Vagina (tissue), 2 donors: ENCODE results near the gene TRIM72. TPM values are rescaled to one million over a fixed set of nuclear protein-coding genes. Genes with fewer than 3 reads are reported as not detected.
A peak's percentile ranks its signal among the peaks of the same experiment; 100 is the strongest.

Experiments
- DNase-seq, 2 donors: peaks; one replicate each; pipeline ENCODE4 v3.0.0-alpha.2; 2017; ENCODE audit errors: extremely low spot score in 2 of 2
- H3K27ac ChIP-seq: fragments of 200-600 bp; sonication (generic); one replicate; pipeline ENCODE4 v1.5.1; 2019
- H3K27me3 ChIP-seq: fragments of 200-600 bp; sonication (generic); one replicate; pipeline ENCODE4 v1.5.1; 2019
- H3K36me3 ChIP-seq, 2 donors: fragments of 200-600 bp; sonication (generic); one replicate each; pipeline ENCODE4 v1.5.1; 2017 to 2019
- H3K4me1 ChIP-seq: fragments of 200-600 bp; sonication (generic); one replicate; pipeline ENCODE4 v1.5.1; 2019
- H3K4me3 ChIP-seq, 2 donors: fragments of 200-600 bp; sonication (generic); 1 replicate in 1 of 2; 2 replicates in 1 of 2; pipeline ENCODE4 v1.5.1; 2016 to 2019
- H3K9me3 ChIP-seq: fragments of 200-600 bp; sonication (generic); one replicate; pipeline ENCODE4 v1.5.1; 2019
- POLR2A ChIP-seq, 2 donors: fragments of 450-650 bp; IDR thresholded peaks; one replicate each; pipeline ENCODE4 v1.6.1; 2017; ENCODE audit warnings: antibody characterized with exemption in 2 of 2, mild to moderate bottlenecking in 2 of 2, moderate library complexity in 2 of 2
- POLR2AphosphoS5 ChIP-seq, 2 donors: sonication (generic); formaldehyde crosslinking; IDR thresholded peaks; one replicate each; pipeline ENCODE4 v1.9.0; 2017; ENCODE audit warnings: antibody characterized with exemption in 2 of 2, mild to moderate bottlenecking in 2 of 2, low read depth in 1 of 2; ENCODE audit not compliant: insufficient read depth in 1 of 2
- intact Hi-C: fragments of 100-400 bp; cut with DNase I; formaldehyde crosslinking; loops from one replicate; pipeline ENCODE4 v1.15.1; 2023
- total RNA-seq: library from RNA; depleted of rRNA; stranded (reverse); fragments of >200 nt; gene quantifications from one replicate; pipeline ENCODE4 v1.2.3, GENCODE V29; 2016
- TF ChIP-seq, protein P1 (sequence below), 3 experiments: fragments of 450-650 bp in 2 of 3; fragments of 200-600 bp in 1 of 3; sonication (generic) in 1 of 3; IDR thresholded peaks; one replicate each; pipeline ENCODE4 v1.5.1; 2017 to 2019; ENCODE audit warnings: antibody characterized with exemption in 3 of 3, mild to moderate bottlenecking in 2 of 3, moderate library complexity in 2 of 3

The TRIM72 gene
- total RNA-seq, 1 donor from 2014 or later = not detected

DNA sequence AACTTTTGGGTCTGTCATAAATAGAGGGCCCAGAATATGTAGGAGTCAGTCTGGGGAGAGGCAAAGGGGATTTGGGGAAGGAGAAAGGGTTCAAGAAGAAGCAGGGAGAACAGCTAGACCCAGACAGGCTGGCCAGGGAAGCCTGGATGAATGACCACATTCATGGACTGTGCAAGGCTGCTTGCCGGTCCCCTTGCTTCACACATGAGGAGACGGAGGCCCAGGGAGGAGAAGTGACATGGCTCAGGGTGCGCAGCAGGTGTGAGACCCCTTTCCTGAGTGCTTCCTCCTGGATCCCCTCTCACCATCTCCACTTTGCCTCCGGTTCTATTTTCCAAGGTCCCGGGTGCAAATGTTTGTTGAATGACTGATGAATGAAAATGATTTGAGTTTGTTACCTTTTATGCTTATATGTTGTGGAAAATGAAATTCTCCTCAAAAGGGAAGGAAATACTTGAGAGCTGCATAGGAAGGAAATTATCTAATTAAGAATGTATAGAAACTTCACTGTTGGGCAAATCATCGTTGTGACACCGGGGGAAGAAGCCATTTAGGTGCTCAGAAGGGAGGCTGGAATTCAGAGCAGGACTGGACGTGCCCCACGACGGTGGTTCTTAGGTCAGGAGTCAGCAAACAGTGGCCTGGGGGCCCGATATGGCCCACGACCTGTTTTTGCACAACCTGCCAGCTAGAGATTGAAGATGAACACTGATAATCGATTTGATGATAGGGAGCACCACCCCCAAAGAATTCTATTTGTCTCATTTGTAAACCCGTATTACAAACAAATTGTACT is 46.4 kb downstream of the TRIM72 start:
- Histone ChIP-seq H3K4me1 (peaks cover 6% of the 10 kb centered on the region), H3K27ac (no peak overlapping the region), H3K36me3 (no peaks in the 10 kb centered on the region), H3K9me3 (no peaks in the 10 kb centered on the region), H3K4me3 (no peak overlapping the region), H3K27me3 (no peaks in the 10 kb centered on the region)
- TF ChIP-seq POLR2AphosphoS5 (IDR thresholded peaks at IDR 0.05; ENCODE audit: insufficient read depth in 1 of 2, low read depth in 1 of 2) = no peak
- TF ChIP-seq, protein P1, sequence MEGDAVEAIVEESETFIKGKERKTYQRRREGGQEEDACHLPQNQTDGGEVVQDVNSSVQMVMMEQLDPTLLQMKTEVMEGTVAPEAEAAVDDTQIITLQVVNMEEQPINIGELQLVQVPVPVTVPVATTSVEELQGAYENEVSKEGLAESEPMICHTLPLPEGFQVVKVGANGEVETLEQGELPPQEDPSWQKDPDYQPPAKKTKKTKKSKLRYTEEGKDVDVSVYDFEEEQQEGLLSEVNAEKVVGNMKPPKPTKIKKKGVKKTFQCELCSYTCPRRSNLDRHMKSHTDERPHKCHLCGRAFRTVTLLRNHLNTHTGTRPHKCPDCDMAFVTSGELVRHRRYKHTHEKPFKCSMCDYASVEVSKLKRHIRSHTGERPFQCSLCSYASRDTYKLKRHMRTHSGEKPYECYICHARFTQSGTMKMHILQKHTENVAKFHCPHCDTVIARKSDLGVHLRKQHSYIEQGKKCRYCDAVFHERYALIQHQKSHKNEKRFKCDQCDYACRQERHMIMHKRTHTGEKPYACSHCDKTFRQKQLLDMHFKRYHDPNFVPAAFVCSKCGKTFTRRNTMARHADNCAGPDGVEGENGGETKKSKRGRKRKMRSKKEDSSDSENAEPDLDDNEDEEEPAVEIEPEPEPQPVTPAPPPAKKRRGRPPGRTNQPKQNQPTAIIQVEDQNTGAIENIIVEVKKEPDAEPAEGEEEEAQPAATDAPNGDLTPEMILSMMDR (IDR thresholded peaks at IDR 0.05) = no peak
- TF ChIP-seq POLR2A (IDR thresholded peaks at IDR 0.05) = no peak
- intact Hi-C loops = no loop called here
- no peak for DNase-seq

DNA sequence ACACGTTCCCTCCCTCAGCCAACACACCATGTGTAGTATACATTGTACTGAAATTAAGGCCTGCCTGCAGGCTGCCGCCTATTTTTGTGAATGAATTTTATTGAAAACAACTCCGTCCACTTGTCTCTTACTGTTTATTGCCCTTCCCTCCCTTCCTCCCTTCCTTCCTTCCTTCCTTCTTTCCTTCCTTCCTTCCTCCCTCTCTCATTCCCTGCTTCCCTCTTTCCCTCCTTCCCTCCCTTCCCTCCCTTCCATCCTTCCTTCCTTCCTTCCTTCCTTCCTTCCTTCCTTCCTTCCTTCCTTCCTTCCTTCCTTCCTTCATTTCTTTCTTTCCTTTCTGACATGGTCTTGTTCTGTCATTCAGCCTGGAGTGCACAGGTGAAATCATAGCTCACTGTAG is 48.2 kb downstream of the TRIM72 start:
- intact Hi-C loops = no loop called here
- H3K27ac ChIP-seq = no peak overlapping the region
- peaks cover 9% of the 10 kb centered on the region for H3K4me1 ChIP-seq
- TF ChIP-seq, protein P1 (IDR thresholded peaks at IDR 0.05) = no peak
- TF ChIP-seq POLR2AphosphoS5 (IDR thresholded peaks at IDR 0.05; ENCODE audit: insufficient read depth in 1 of 2, low read depth in 1 of 2) = no peak
- no peak for TF ChIP-seq POLR2A (IDR thresholded peaks at IDR 0.05)
- no peak for DNase-seq
- no peaks in the 10 kb centered on the region for H3K9me3 ChIP-seq
- H3K36me3 ChIP-seq = no peaks in the 10 kb centered on the region
- H3K4me3 ChIP-seq = no peak overlapping the region
- no peaks in the 10 kb centered on the region for H3K27me3 ChIP-seq

DNA sequence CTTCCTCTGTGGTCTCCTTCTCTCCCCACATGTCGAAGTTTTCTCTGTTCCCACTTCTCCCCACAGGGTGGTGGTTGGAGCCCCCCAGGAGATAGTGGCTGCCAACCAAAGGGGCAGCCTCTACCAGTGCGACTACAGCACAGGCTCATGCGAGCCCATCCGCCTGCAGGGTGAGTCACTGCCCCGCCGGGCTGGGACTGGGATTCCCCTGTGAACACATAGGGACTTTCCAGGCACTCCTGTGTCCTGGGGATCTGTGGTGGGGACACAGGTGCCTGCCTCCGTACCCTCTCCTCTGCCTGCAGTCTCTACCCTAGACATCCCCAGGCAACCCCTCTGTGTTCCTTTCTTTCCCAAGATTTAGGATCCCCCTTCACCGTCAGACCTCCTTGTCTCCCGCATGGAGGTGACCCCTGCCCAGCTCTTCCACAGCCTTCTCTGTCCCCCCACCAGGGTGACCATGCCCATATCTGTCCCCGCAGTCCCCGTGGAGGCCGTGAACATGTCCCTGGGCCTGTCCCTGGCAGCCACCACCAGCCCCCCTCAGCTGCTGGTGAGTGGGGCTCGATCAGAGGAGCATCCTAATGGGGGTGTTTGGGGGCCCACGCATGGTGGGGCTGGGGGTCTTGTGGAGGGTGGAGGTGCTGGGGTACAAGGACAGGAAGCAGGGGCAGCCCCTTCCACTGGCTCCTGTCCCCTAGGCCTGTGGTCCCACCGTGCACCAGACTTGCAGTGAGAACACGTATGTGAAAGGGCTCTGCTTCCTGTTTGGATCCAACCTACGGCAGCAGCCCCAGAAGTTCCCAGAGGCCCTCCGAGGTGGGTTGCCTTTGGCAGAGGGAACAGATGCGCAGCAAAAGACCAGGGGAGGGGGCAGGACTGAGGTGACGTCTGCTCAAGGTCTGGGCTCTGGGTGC is 51.7 kb downstream of the TRIM72 start:
- TF ChIP-seq, protein P1 (IDR thresholded peaks at IDR 0.05) = no peak
- TF ChIP-seq POLR2AphosphoS5 (IDR thresholded peaks at IDR 0.05; ENCODE audit: insufficient read depth in 1 of 2, low read depth in 1 of 2) = peak in 1 of 2 donors; percentile 27
- H3K36me3 ChIP-seq = no peaks in the 10 kb centered on the region
- H3K4me3 ChIP-seq = no peak overlapping the region
- intact Hi-C loops = no loop called here
- H3K27ac ChIP-seq = no peak overlapping the region
- H3K27me3 ChIP-seq = no peaks in the 10 kb centered on the region
- no peaks in the 10 kb centered on the region for H3K9me3 ChIP-seq
- peak in 1 of 2 donors; percentile 46 for DNase-seq
- peaks cover 9% of the 10 kb centered on the region for H3K4me1 ChIP-seq

DNA sequence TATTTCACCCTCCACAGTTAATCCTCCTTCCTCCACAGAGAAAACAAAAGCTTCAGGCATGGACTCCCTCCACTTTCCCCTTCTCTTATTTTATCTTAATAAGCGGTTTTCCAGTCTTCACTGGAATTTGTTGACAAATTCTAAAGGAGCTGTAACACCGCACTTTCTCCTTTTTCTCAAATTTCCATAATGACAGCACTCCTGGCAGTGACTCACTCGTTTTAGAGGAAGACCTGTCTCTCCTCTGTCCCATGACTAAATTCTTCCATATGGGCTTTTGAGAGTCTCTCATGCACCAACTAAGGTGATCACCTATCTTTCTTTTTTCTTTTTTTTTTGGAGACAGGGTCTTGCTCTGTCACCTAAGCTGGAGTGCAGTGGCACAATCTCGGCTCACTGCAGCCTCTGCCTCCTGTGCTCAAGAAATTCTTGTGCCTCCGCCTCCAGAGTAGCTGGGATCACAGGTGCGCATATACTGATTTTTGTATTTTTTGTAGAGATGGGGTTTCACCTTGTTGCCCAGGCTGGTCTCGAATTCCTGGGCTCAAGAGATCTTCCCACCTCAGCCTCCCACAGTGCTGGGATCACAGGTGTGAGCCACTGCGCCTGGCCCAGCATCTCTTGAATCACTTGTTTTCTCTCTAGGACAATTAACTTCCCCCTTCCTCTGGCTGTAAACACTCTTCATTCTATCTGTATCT is 53.6 kb downstream of the TRIM72 start:
- no peak for DNase-seq
- TF ChIP-seq, protein P1 (IDR thresholded peaks at IDR 0.05) = no peak
- TF ChIP-seq POLR2AphosphoS5 (IDR thresholded peaks at IDR 0.05; ENCODE audit: insufficient read depth in 1 of 2, low read depth in 1 of 2) = no peak
- no peak for TF ChIP-seq POLR2A (IDR thresholded peaks at IDR 0.05)
- Histone ChIP-seq H3K27me3 (no peaks in the 10 kb centered on the region), H3K36me3 (no peaks in the 10 kb centered on the region), H3K4me3 (no peak overlapping the region), H3K27ac (no peak overlapping the region), H3K9me3 (no peaks in the 10 kb centered on the region), H3K4me1 (peaks cover 9% of the 10 kb centered on the region)
- intact Hi-C loops = no loop called here
